ENCODE results near the gene RNF222. TPM values are rescaled to one million over a fixed set of nuclear protein-coding genes. Genes with fewer than 3 reads are reported as not detected.
"Not testable (repeated sequence)": the region's sequence is repeated elsewhere in the genome, so short reads cannot be mapped to it uniquely, and the experiment has no call there.

RNF222 gene
- total RNA-seq, 1 experiment from 2014 or later = not detected

DNA sequence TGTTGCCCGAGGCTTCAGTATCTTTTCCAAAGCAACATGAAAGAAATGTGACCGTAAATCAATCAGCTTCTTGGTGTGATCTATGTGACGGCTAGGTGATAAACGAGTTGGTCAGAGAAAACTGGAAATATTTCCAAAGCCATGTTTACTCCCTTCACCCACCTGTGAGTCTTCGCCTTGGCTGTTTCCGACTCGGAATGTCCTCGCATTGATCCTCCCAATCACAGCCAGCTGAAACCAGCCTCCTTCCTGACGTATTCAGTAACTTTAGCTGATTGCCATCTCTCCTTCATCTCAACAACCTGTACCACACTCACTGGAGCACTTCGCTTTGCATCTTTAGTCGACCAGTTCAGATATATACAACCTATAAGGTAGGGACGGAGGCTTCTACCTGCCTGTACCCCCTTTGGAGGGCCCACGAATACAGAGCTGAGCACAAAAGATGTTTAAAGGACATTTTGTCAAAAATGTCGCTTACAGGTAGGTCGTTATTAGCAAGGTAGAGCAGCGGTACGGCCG is 21.8 kb downstream of the RNF222 start:
- Mint-ChIP-seq H3K4me1 (ENCODE audit: insufficient read depth, unreplicated experiment) (peaks cover 20% of the 10 kb centered on the region), H3K4me3 (ENCODE audit: unreplicated experiment) (peak overlapping the region; percentile 76), H3K27me3 (ENCODE audit: insufficient read depth, unreplicated experiment) (no peaks in the 10 kb centered on the region), H3K9me3 (ENCODE audit: unreplicated experiment) (no peaks in the 10 kb centered on the region), H3K27ac (ENCODE audit: low read depth, unreplicated experiment) (peak overlapping the region; percentile 64), H3K36me3 (ENCODE audit: insufficient read depth, unreplicated experiment) (peaks cover 53% of the 10 kb centered on the region)
- intact Hi-C loops (cut with micrococcal nuclease) = no loop called here
- TF ChIP-seq, protein P1, sequence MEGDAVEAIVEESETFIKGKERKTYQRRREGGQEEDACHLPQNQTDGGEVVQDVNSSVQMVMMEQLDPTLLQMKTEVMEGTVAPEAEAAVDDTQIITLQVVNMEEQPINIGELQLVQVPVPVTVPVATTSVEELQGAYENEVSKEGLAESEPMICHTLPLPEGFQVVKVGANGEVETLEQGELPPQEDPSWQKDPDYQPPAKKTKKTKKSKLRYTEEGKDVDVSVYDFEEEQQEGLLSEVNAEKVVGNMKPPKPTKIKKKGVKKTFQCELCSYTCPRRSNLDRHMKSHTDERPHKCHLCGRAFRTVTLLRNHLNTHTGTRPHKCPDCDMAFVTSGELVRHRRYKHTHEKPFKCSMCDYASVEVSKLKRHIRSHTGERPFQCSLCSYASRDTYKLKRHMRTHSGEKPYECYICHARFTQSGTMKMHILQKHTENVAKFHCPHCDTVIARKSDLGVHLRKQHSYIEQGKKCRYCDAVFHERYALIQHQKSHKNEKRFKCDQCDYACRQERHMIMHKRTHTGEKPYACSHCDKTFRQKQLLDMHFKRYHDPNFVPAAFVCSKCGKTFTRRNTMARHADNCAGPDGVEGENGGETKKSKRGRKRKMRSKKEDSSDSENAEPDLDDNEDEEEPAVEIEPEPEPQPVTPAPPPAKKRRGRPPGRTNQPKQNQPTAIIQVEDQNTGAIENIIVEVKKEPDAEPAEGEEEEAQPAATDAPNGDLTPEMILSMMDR (IDR thresholded peaks at IDR 0.05; ENCODE audit: unreplicated experiment) = no peak
- POLR2A ChIA-PET = interaction anchor here (0.6 to 2.9 kb wide), 8 partner anchors 10 to 316 kb away, joined by 3 to 17 read pairs (median 4); partner anchors contain the start of genes CTC1, NDEL1, PFAS and SLC25A35
- BruUV-seq (replicated peaks) = no TSS peak
- CTCF ChIA-PET = interaction anchor here (0.7 to 1.8 kb wide), 4 partner anchors 8 to 35 kb away, joined by 3 to 6 read pairs (median 5); no protein-coding TSS in a partner anchor
- no peak for DNase-seq (ENCODE audit: unreplicated experiment)

DNA sequence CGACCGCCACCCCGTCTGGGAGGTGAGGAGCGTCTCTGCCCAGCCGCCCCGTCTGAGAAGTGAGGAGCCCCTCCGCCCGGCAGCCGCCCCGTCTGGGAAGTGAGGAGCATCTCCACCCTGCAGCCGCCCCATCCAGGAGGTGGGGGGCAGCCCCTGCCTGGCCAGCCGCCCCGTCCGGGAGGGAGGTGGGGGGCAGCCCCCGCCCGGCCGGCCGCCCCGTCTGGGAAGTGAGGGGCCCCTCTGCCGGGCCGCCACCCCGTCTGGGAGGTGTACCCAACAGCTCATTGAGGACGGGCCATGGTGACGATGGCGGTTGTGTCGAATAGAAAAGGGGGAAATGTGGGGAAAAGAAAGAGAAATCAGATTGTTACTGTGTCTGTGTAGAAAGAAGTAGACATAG is 23.8 kb downstream of the RNF222 start:
- DNase-seq (ENCODE audit: unreplicated experiment); H3K27me3 Mint-ChIP-seq (ENCODE audit: insufficient read depth, unreplicated experiment); H3K4me3 Mint-ChIP-seq (ENCODE audit: unreplicated experiment); intact Hi-C loops (cut with micrococcal nuclease); H3K27ac Mint-ChIP-seq (ENCODE audit: low read depth, unreplicated experiment); H3K9me3 Mint-ChIP-seq (ENCODE audit: unreplicated experiment); CTCF ChIA-PET; BruUV-seq (replicated peaks); POLR2A ChIA-PET: not testable (repeated sequence)
- Mint-ChIP-seq H3K36me3 (ENCODE audit: insufficient read depth, unreplicated experiment) (peaks cover 37% of the 10 kb centered on the region), H3K4me1 (ENCODE audit: insufficient read depth, unreplicated experiment) (peaks cover 17% of the 10 kb centered on the region)

DNA sequence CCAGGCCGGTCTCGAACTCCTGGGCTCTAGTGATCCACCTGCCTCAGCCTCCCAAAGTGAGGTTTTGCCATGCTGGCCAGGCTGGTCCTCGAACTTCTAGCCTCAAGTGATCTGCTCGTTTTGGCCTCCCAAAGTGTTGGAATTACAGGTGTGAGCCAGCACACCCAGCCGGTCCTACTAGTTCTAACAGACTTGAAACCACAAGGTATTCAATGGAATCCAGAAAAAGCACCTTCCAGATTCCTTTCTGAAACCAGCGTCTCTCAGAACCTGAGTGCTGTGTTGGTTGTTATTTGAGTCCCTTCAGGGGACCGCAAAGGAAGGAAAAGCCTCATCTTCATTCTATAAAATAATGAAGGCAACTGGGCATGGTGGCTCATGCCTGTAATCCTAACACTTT is 25.2 kb downstream of the RNF222 start:
- Mint-ChIP-seq H3K9me3 (ENCODE audit: unreplicated experiment) (no peaks in the 10 kb centered on the region), H3K27ac (ENCODE audit: low read depth, unreplicated experiment) (no peak overlapping the region), H3K4me1 (ENCODE audit: insufficient read depth, unreplicated experiment) (peaks cover 11% of the 10 kb centered on the region), H3K27me3 (ENCODE audit: insufficient read depth, unreplicated experiment) (no peaks in the 10 kb centered on the region), H3K4me3 (ENCODE audit: unreplicated experiment) (no peak overlapping the region), H3K36me3 (ENCODE audit: insufficient read depth, unreplicated experiment) (peaks cover 28% of the 10 kb centered on the region)
- no peak for DNase-seq (ENCODE audit: unreplicated experiment)
- no TSS peak for BruUV-seq (replicated peaks)
- TF ChIP-seq, protein P1 (IDR thresholded peaks at IDR 0.05; ENCODE audit: unreplicated experiment) = no peak
- ChIA-PET POLR2A (interaction anchor here (2.8 kb wide), 1 partner anchor 10 kb away, joined by 11 read pairs; the partner anchor contains the start of gene RPL26), CTCF (no interaction called here)
- intact Hi-C loops (cut with micrococcal nuclease) = no loop called here

DNA sequence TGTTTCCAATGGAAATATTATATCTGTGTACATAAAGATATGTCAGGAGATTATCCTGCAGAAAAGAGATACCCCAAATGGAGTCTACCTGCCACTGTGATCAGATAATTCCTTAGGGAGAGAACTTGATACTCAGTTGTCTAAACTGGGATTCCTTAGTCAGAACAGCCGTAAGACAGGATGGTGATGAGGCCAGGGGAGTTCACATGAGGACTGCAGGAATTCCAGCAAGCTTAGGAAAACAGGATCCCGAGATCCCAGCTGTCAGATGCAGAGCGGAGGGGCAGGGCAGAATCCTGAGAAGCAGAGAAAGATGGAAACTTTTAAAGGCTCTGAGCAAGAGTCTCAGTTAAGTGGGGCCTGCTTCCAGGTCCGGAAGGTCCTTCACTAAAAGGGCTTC is 25.8 kb downstream of the RNF222 start:
- intact Hi-C loops (cut with micrococcal nuclease) = no loop called here
- Mint-ChIP-seq H3K4me3 (ENCODE audit: unreplicated experiment) (no peak overlapping the region), H3K9me3 (ENCODE audit: unreplicated experiment) (no peaks in the 10 kb centered on the region), H3K27ac (ENCODE audit: low read depth, unreplicated experiment) (no peak overlapping the region), H3K36me3 (ENCODE audit: insufficient read depth, unreplicated experiment) (peaks cover 21% of the 10 kb centered on the region), H3K4me1 (ENCODE audit: insufficient read depth, unreplicated experiment) (peaks cover 6% of the 10 kb centered on the region), H3K27me3 (ENCODE audit: insufficient read depth, unreplicated experiment) (no peaks in the 10 kb centered on the region)
- TF ChIP-seq, protein P1 (IDR thresholded peaks at IDR 0.05; ENCODE audit: unreplicated experiment) = no peak
- CTCF ChIA-PET = interaction anchor here (0.6 kb wide), 1 partner anchor 66 kb away, joined by 4 read pairs; no protein-coding TSS in a partner anchor
- POLR2A ChIA-PET = interaction anchor here (2.8 kb wide), 1 partner anchor 11 kb away, joined by 11 read pairs; the partner anchor contains the start of gene RPL26
- BruUV-seq (replicated peaks) = no TSS peak
- DNase-seq (ENCODE audit: unreplicated experiment) = no peak

All from MCF 10A (cell line).